Left ventricle myocardium inferior (tissue), 1 donor: ENCODE data around the gene ADAMTS9. TPM values are rescaled to one million over a fixed set of nuclear protein-coding genes. Genes with fewer than 3 reads are reported as not detected.

Experiments used
- DNase-seq: peaks from one replicate; pipeline ENCODE4 v3.0.0-alpha.2; 2020
- H3K27ac ChIP-seq: fragments of 200-600 bp; replicated peaks from 2 replicates; pipeline ENCODE4 v1.8.0; 2021
- H3K27me3 ChIP-seq: fragments of 200-600 bp; 2 replicates; pipeline ENCODE4 v1.8.0; 2021; ENCODE audit warnings: low read depth
- H3K36me3 ChIP-seq: fragments of 200-600 bp; 2 replicates; pipeline ENCODE4 v1.8.0; 2021
- H3K4me1 ChIP-seq: fragments of 200-600 bp; 2 replicates; pipeline ENCODE4 v1.8.0; 2021
- H3K4me3 ChIP-seq: fragments of 200-600 bp; 2 replicates; pipeline ENCODE4 v1.8.0; 2021; ENCODE audit warnings: mild to moderate bottlenecking, moderate library complexity
- H3K9me3 ChIP-seq: fragments of 200-600 bp; replicated peaks from 2 replicates; pipeline ENCODE4 v1.8.0; 2021
- CTCF ChIP-seq: fragments of 200-600 bp; IDR thresholded peaks from 2 replicates; pipeline ENCODE4 v1.8.0; 2021; ENCODE audit warnings: antibody characterized with exemption, mild to moderate bottlenecking, borderline replicate concordance
- intact Hi-C: fragments of 100-400 bp; cut with micrococcal nuclease; formaldehyde crosslinking; loops from one replicate; pipeline ENCODE4 v1.11.0; 2022
- total RNA-seq: library from RNA; stranded (reverse); fragmentation: NEBNext Ultra II Directional; extraction: Animal tissue kit (Norgen Biotek cat#: 25700); gene quantifications from one replicate; pipeline ENCODE4 v1.2.1, GENCODE V29; 2021
- donor health status: DM: no; HTN: yes; CAD: no; lungs with severe emphysema.

ADAMTS9 gene
- total RNA-seq, 1 donor from 2014 or later: 14.7 TPM

- Histone ChIP-seq H3K27ac (no peak overlapping the region), H3K27me3 (no peaks in the 10 kb centered on the region), H3K4me1 (peaks cover 9% of the 10 kb centered on the region), H3K4me3 (no peak overlapping the region), H3K36me3 (peaks cover 20% of the 10 kb centered on the region), H3K9me3 (no peaks in the 10 kb centered on the region)
- intact Hi-C loops: no loop called here
- TF ChIP-seq CTCF: no peak
- DNase-seq: no peak
Measured at GRCh38 chr3:64588380-64588779, 99.4 kb downstream of the ADAMTS9 start.

- peaks cover 11% of the 10 kb centered on the region for H3K36me3 ChIP-seq
- no peaks in the 10 kb centered on the region for H3K9me3 ChIP-seq
- no peak overlapping the region for H3K4me3 ChIP-seq
- H3K27ac ChIP-seq: peak overlapping the region; percentile 5
- peaks cover 9% of the 10 kb centered on the region for H3K4me1 ChIP-seq
- intact Hi-C loops: no loop called here
- no peak for DNase-seq
- no peak for TF ChIP-seq CTCF
- no peaks in the 10 kb centered on the region for H3K27me3 ChIP-seq
Measured at GRCh38 chr3:64586952-64587351, 100.8 kb downstream of the ADAMTS9 start.

GRCh38 chr3:64584179-64584578 lies 103.6 kb downstream of the ADAMTS9 start:
- no peaks in the 10 kb centered on the region for H3K36me3 ChIP-seq
- H3K4me3 ChIP-seq: no peak overlapping the region
- DNase-seq: no peak
- H3K9me3 ChIP-seq: no peaks in the 10 kb centered on the region
- intact Hi-C loops: no loop called here
- peaks cover 12% of the 10 kb centered on the region for H3K4me1 ChIP-seq
- H3K27ac ChIP-seq: peak overlapping the region; percentile 34
- no peak for TF ChIP-seq CTCF
- no peaks in the 10 kb centered on the region for H3K27me3 ChIP-seq

GRCh38 chr3:64578797-64579196 lies 109.0 kb downstream of the ADAMTS9 start:
- intact Hi-C loops: no loop called here
- Histone ChIP-seq H3K36me3 (peaks cover 1% of the 10 kb centered on the region), H3K27me3 (no peaks in the 10 kb centered on the region), H3K9me3 (no peaks in the 10 kb centered on the region), H3K27ac (no peak overlapping the region), H3K4me1 (peaks cover 11% of the 10 kb centered on the region), H3K4me3 (no peak overlapping the region)
- DNase-seq: no peak
- TF ChIP-seq CTCF: no peak

- Histone ChIP-seq H3K4me1 (peaks cover 11% of the 10 kb centered on the region), H3K27me3 (no peaks in the 10 kb centered on the region), H3K9me3 (no peaks in the 10 kb centered on the region), H3K4me3 (no peak overlapping the region), H3K27ac (no peak overlapping the region), H3K36me3 (peaks cover 6% of the 10 kb centered on the region)
- intact Hi-C loops: no loop called here
- DNase-seq: no peak
- TF ChIP-seq CTCF: no peak
Measured at GRCh38 chr3:64578062-64578770, 109.6 kb downstream of the ADAMTS9 start.
